HEK293T (cell line): ENCODE data around the gene C16orf54.
"Not testable (repeated sequence)": the region's sequence is repeated elsewhere in the genome, so short reads cannot be mapped to it uniquely, and the experiment has no call there.

ENCODE experiments used
- CTCF ChIA-PET: fragments of 350-600 bp; formaldehyde crosslinking; extraction: SDS; loops from one replicate; lab custom pipeline; 2021; ENCODE audit warnings: antibody characterized with exemption, inconsistent platforms; lab: Yijun Ruan, JAX
- POLR2A ChIA-PET: fragments of 350-600 bp; formaldehyde crosslinking; extraction: SDS; loops from one replicate; lab custom pipeline; 2020; ENCODE audit warnings: antibody characterized with exemption, inconsistent platforms; lab: Yijun Ruan, JAX
- DNase-seq: peaks from one replicate; pipeline ENCODE4 v3.0.0; 2012; ENCODE audit warnings: mixed read lengths; ENCODE audit errors: extremely low spot score
- ARNT ChIP-seq: fragments of 450-650 bp; IDR thresholded peaks from 2 replicates; pipeline ENCODE4 v1.6.1; 2017; ENCODE audit warnings: mild to moderate bottlenecking
- BHLHE40 ChIP-seq: fragments of 450-650 bp; IDR thresholded peaks from 2 replicates; pipeline ENCODE4 v1.6.1; 2016; ENCODE audit warnings: mild to moderate bottlenecking, moderate library complexity, borderline replicate concordance
- CTBP1 ChIP-seq: fragments of 450-650 bp; IDR thresholded peaks from 2 replicates; pipeline ENCODE4 v1.6.1; 2016; ENCODE audit warnings: borderline replicate concordance
- ELF4 ChIP-seq: fragments of 450-650 bp; IDR thresholded peaks from 2 replicates; pipeline ENCODE4 v1.6.1; 2017; ENCODE audit warnings: antibody characterized with exemption
- FOXA1 ChIP-seq: fragments of 450-650 bp; IDR thresholded peaks from 2 replicates; pipeline ENCODE4 v1.6.1; 2016; ENCODE audit warnings: mild to moderate bottlenecking
- FOXK2 ChIP-seq: fragments of 450-650 bp; IDR thresholded peaks from 2 replicates; pipeline ENCODE4 v1.6.1; 2016; ENCODE audit warnings: mild to moderate bottlenecking
- FOXM1 ChIP-seq: fragments of 450-650 bp; IDR thresholded peaks from 2 replicates; pipeline ENCODE4 v1.6.1; 2017; ENCODE audit warnings: mild to moderate bottlenecking, borderline replicate concordance
- HDGF ChIP-seq: fragments of 450-650 bp; IDR thresholded peaks from 2 replicates; pipeline ENCODE4 v1.6.1; 2017; ENCODE audit warnings: antibody characterized with exemption, borderline replicate concordance
- L3MBTL2 ChIP-seq: fragments of 450-650 bp; conservative IDR thresholded peaks from 2 replicates; pipeline ENCODE4 v1.6.1; 2016; ENCODE audit warnings: mild to moderate bottlenecking
- LEF1 ChIP-seq: fragments of 450-650 bp; IDR thresholded peaks from 2 replicates; pipeline ENCODE4 v1.6.1; 2017; ENCODE audit warnings: mild to moderate bottlenecking, borderline replicate concordance
- NFRKB ChIP-seq: fragments of 450-650 bp; IDR thresholded peaks from 2 replicates; pipeline ENCODE4 v1.6.1; 2016; ENCODE audit warnings: mild to moderate bottlenecking, moderate library complexity
- SP1 ChIP-seq: fragments of 450-650 bp; IDR thresholded peaks from 2 replicates; pipeline ENCODE4 v1.6.1; 2017
- SUZ12 ChIP-seq: fragments of 450-650 bp; IDR thresholded peaks from 2 replicates; pipeline ENCODE4 v1.6.1; 2016; ENCODE audit warnings: mild to moderate bottlenecking
- TARDBP ChIP-seq: fragments of 450-650 bp; IDR thresholded peaks from 2 replicates; pipeline ENCODE4 v1.6.1; 2016
- ZNF384 ChIP-seq: fragments of 450-650 bp; IDR thresholded peaks from 2 replicates; pipeline ENCODE4 v1.6.1; 2016
- TF ChIP-seq, protein P1 (sequence below): fragments of 450-650 bp; IDR thresholded peaks from 2 replicates; pipeline ENCODE4 v1.6.1; 2016

C16orf54 gene

DNA sequence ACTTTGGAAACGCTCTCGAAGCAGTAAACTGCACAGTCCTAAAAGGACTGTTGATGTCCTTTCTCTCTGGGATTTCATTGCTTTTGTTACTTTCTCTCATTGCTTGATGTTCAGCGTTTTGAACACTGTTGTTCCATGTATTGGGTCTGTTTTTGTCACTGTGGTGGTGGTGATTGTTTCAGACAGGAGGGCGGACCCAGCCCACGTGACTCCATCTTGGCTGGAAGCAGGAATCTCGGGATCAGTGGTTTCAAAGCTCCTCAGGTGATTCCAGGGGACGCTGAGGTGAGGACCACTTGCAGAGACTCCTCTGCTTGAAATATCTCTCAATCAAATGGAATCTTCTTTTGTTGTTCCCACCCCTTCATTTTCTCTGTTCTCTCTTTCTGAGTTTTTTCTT, 18.3 kb downstream of the C16orf54 start:
- CTCF ChIA-PET: interaction anchor here (1.0 kb wide), 1 partner anchor 27 kb away, joined by 4 read pairs; no protein-coding TSS in a partner anchor
- POLR2A ChIA-PET: interaction anchor here (1.8 kb wide), 1 partner anchor 63 kb away, joined by 6 read pairs; the partner anchor contains the start of gene KIF22
- DNase-seq: no peak
- TF ChIP-seq ZNF384: no peak
- no peak for TF ChIP-seq FOXM1
- TF ChIP-seq ELF4: no peak
- no peak for TF ChIP-seq L3MBTL2
- no peak for TF ChIP-seq SUZ12
- no peak for TF ChIP-seq LEF1
- no peak for TF ChIP-seq BHLHE40
- TF ChIP-seq TARDBP: no peak
- no peak for TF ChIP-seq FOXK2
- TF ChIP-seq NFRKB: no peak
- no peak for TF ChIP-seq CTBP1
- TF ChIP-seq HDGF: no peak
- no peak for TF ChIP-seq FOXA1
- no peak for TF ChIP-seq ARNT
- TF ChIP-seq, protein P1, sequence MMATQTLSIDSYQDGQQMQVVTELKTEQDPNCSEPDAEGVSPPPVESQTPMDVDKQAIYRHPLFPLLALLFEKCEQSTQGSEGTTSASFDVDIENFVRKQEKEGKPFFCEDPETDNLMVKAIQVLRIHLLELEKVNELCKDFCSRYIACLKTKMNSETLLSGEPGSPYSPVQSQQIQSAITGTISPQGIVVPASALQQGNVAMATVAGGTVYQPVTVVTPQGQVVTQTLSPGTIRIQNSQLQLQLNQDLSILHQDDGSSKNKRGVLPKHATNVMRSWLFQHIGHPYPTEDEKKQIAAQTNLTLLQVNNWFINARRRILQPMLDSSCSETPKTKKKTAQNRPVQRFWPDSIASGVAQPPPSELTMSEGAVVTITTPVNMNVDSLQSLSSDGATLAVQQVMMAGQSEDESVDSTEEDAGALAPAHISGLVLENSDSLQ: no peak

GRCh38 chr16:29726845-29727377, 18.9 kb downstream of the C16orf54 start:
- POLR2A ChIA-PET: interaction anchor here (1.8 kb wide), 1 partner anchor 63 kb away, joined by 6 read pairs; the partner anchor contains the start of gene KIF22
- CTCF ChIA-PET: interaction anchor here (0.7 kb wide), 1 partner anchor 11 kb away, joined by 3 read pairs; no protein-coding TSS in a partner anchor

DNA sequence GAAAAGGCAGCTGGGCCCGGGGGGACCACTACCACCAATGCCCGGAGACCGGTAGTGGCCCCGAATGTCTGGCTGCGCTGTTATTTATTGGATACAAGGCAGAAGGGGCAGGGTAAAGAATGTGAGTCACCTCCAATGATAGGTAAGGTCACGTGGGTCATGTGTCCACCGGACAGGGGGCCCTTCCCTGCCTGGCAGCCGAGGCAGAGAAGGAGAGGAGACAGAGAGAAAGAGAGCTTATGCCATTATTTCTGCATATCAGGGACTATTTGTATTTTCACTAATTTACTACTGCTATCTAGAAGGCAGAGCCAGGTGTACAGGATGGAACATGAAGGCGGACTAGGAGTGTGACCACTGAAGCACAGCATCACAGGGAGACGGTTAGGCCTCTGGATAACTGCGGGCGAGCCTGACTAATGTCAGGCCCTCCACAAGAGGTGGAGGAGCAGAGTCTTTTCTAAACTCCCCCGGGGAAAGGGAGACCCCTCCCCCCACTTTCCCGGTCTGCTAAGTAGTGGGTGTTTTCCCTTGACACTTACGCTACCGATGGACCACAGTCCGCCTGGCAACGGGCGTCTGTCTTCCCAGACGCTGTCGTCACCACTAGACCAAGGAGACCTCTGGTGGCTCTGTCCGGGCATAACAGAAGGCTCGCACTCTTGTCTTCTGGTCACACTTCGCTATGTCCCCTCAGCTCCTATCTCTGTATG, 24.5 kb downstream of the C16orf54 start:
- DNase-seq: peak; percentile 39
- POLR2A ChIA-PET: not testable (repeated sequence)
- CTCF ChIA-PET: interaction anchor here (0.6 to 1.1 kb wide), 5 partner anchors 8 to 222 kb away, joined by 3 to 6 read pairs (median 3); no protein-coding TSS in a partner anchor

More at GRCh38 chr16:29726845-29727377, 18.9 kb downstream of the C16orf54 start:
- TF ChIP-seq SP1 (no peak), FOXM1 (no peak), FOXA1 (no peak), FOXK2 (no peak), BHLHE40 (no peak), L3MBTL2 (no peak), SUZ12 (no peak), TARDBP (no peak), ARNT (no peak), CTBP1 (no peak), ZNF384 (no peak), LEF1 (no peak), HDGF (no peak)
- TF ChIP-seq, protein P1: no peak
- DNase-seq: no peak

- no peak for DNase-seq
- ChIA-PET POLR2A (no interaction called here), CTCF (interaction anchor here (0.6 to 1.1 kb wide), 7 partner anchors 9 to 234 kb away, joined by 3 to 6 read pairs (median 3); no protein-coding TSS in a partner anchor)
- TF ChIP-seq ELF4 (no peak), L3MBTL2 (no peak), LEF1 (no peak), SUZ12 (no peak), FOXM1 (no peak), NFRKB (no peak), SP1 (no peak), TARDBP (no peak), ZNF384 (no peak), FOXA1 (no peak), CTBP1 (no peak), BHLHE40 (no peak), FOXK2 (no peak), ARNT (no peak), HDGF (no peak)
- TF ChIP-seq, protein P1: no peak
These were observed 25.1 kb downstream of the C16orf54 start for GRCh38 chr16:29720703-29721102.

- no peak for DNase-seq
- ChIA-PET POLR2A (no interaction called here), CTCF (interaction anchor here (0.6 kb wide), 1 partner anchor 18 kb away, joined by 3 read pairs; no protein-coding TSS in a partner anchor)
- TF ChIP-seq, protein P1: no peak
- no peak for TF ChIP-seq FOXA1
- no peak for TF ChIP-seq SP1
- TF ChIP-seq L3MBTL2: no peak
- no peak for TF ChIP-seq BHLHE40
- no peak for TF ChIP-seq CTBP1
- TF ChIP-seq LEF1: no peak
- TF ChIP-seq ZNF384: no peak
- no peak for TF ChIP-seq SUZ12
- TF ChIP-seq HDGF: no peak
- TF ChIP-seq ARNT: no peak
- no peak for TF ChIP-seq NFRKB
- no peak for TF ChIP-seq FOXK2
These were observed 26.7 kb downstream of the C16orf54 start for GRCh38 chr16:29719063-29719462.
